GM21528 (cell line): ENCODE measurements around the gene FAHD2A.
"Not testable (repeated sequence)": the region's sequence is repeated elsewhere in the genome, so short reads cannot be mapped to it uniquely, and the experiment has no call there.

Experiments used
- ATAC-seq: cut with Tn5 transposase; IDR thresholded peaks from one replicate; pipeline ENCODE4 v1.9.1; 2021; ENCODE audit warnings: mild to moderate bottlenecking, moderate library complexity; ENCODE audit not compliant: unreplicated experiment, low FRiP score

FAHD2A gene

GRCh38 chr2:95389245-95390119, 13.0 kb upstream of the FAHD2A start:
- no peak for ATAC-seq

GRCh38 chr2:95390272-95390880, 12.1 kb upstream of the FAHD2A start:
- no peak for ATAC-seq

- ATAC-seq, result no peak
Observed at GRCh38 chr2:95390881-95391321, 11.6 kb upstream of the FAHD2A start.

- ATAC-seq, result no peak
Observed at GRCh38 chr2:95391641-95392310, 10.7 kb upstream of the FAHD2A start.

- ATAC-seq, result no peak
Observed at GRCh38 chr2:95392320-95392719, 10.2 kb upstream of the FAHD2A start.

GRCh38 chr2:95392730-95393455, 9.6 kb upstream of the FAHD2A start:
- no peak for ATAC-seq

- ATAC-seq, result no peak
Observed at GRCh38 chr2:95393901-95394300, 8.6 kb upstream of the FAHD2A start.

GRCh38 chr2:95399061-95399460, 3.4 kb upstream of the FAHD2A start:
- no peak for ATAC-seq

GRCh38 chr2:95401480-95401879, 1.0 kb upstream of the FAHD2A start:
- ATAC-seq, result no peak

- peak; percentile 32 for ATAC-seq
Observed at GRCh38 chr2:95402004-95402369, 521 bp upstream of the FAHD2A start.

GRCh38 chr2:95403204-95403721, 755 bp downstream of the FAHD2A start:
- ATAC-seq, result peak; percentile 37

- not testable (repeated sequence) for ATAC-seq
Observed at GRCh38 chr2:95403824-95404223, 1.3 kb downstream of the FAHD2A start.

GRCh38 chr2:95404676-95405075, 2.2 kb downstream of the FAHD2A start:
- not testable (repeated sequence) for ATAC-seq

GRCh38 chr2:95411239-95411638, 8.7 kb downstream of the FAHD2A start:
- ATAC-seq, result not testable (repeated sequence)

GRCh38 chr2:95414015-95414594, 11.6 kb downstream of the FAHD2A start:
- ATAC-seq, result not testable (repeated sequence)

GRCh38 chr2:95415138-95415537, 12.6 kb downstream of the FAHD2A start:
- ATAC-seq, result not testable (repeated sequence)

GRCh38 chr2:95415561-95415960, 13.1 kb downstream of the FAHD2A start:
- not testable (repeated sequence) for ATAC-seq

GRCh38 chr2:95427196-95427867, 24.8 kb downstream of the FAHD2A start:
- not testable (repeated sequence) for ATAC-seq

GRCh38 chr2:95429748-95430467, 27.4 kb downstream of the FAHD2A start:
- not testable (repeated sequence) for ATAC-seq
